H1 (cell line): ENCODE data around the gene PRICKLE2. TPM values are rescaled to one million over a fixed set of nuclear protein-coding genes. Genes with fewer than 3 reads are reported as not detected.

ENCODE experiments used
- CTCF ChIA-PET: fragments of 300-600 bp; sonication (Branson Sonifier 250); formaldehyde crosslinking; loops from one replicate; lab custom pipeline; 2021; ENCODE audit not compliant: partially characterized antibody; lab: Charles Lee
- POLR2A ChIA-PET: fragments of 300-600 bp; sonication (Branson Sonifier 250); formaldehyde crosslinking; loops from one replicate; lab custom pipeline; 2021; ENCODE audit warnings: inconsistent platforms; ENCODE audit not compliant: partially characterized antibody; lab: Charles Lee
- DNase-seq, 2 experiments: peaks; one replicate each; pipeline versions ENCODE4 v3.0.0 to v3.0.0-alpha.2; 2010 to 2022; ENCODE audit warnings: low spot score in 2 of 2, low read depth in 1 of 2, mixed read lengths in 1 of 2
- FAIRE-seq: peaks from 2 replicates; lab custom pipeline; 2011; peaks lifted over from hg19 to GRCh38; lab: Jason Lieb, UNC
- H2AFZ ChIP-seq: 2 replicates; pipeline ENCODE4 v1.8.1; 2012; ENCODE audit warnings: low read length, inconsistent platforms
- H2AK5ac ChIP-seq: 2 replicates; pipeline ENCODE4 v1.6.1; 2013; ENCODE audit warnings: low read depth, low read length
- H2BK120ac ChIP-seq: replicated peaks from 2 replicates; pipeline ENCODE3; 2013; ENCODE audit warnings: low read depth, low read length, inconsistent platforms
- H2BK12ac ChIP-seq: 2 replicates; pipeline ENCODE4 v1.6.1; 2013; ENCODE audit warnings: low read depth, low read length
- H2BK15ac ChIP-seq: 2 replicates; pipeline ENCODE4 v1.6.1; 2013; ENCODE audit warnings: low read length
- H2BK20ac ChIP-seq: 2 replicates; pipeline ENCODE4 v1.6.1; 2013; ENCODE audit warnings: low read length
- H2BK5ac ChIP-seq: 2 replicates; pipeline ENCODE4 v1.6.1; 2013; ENCODE audit warnings: low read depth, low read length
- H3K14ac ChIP-seq: 2 replicates; pipeline ENCODE4 v1.6.1; 2013; ENCODE audit warnings: inconsistent platforms; ENCODE audit not compliant: insufficient read length
- H3K18ac ChIP-seq: 2 replicates; pipeline ENCODE4 v1.6.1; 2013; ENCODE audit warnings: low read length; ENCODE audit errors: extremely low read depth
- H3K23ac ChIP-seq: 2 replicates; pipeline ENCODE4 v1.6.1; 2013; ENCODE audit warnings: inconsistent platforms; ENCODE audit not compliant: insufficient read length
- H3K23me2 ChIP-seq: 2 replicates; pipeline ENCODE4 v1.6.1; 2013; ENCODE audit warnings: low read depth, low read length
- H3K27ac ChIP-seq: 2 replicates; pipeline ENCODE4 v1.6.1; 2011; ENCODE audit warnings: low read depth, low read length, inconsistent platforms
- H3K27me3 ChIP-seq, 4 experiments: replicated peaks in 1 of 4; 1 replicate in 1 of 4; 2 replicates in 3 of 4; pipeline versions ENCODE4 v1.6.1 to v1.8.1; 2011 to 2013; ENCODE audit warnings: low read length in 3 of 4, mild to moderate bottlenecking in 3 of 4, inconsistent platforms in 2 of 4, mixed read lengths in 2 of 4, moderate library complexity in 1 of 4; ENCODE audit not compliant: control insufficient read depth in 3 of 4, insufficient read depth in 3 of 4; ENCODE audit errors: extremely low read depth in 1 of 4
- H3K36me3 ChIP-seq, 4 experiments: 2 replicates each; pipeline versions ENCODE4 v1.6.1 to v1.8.1; 2011 to 2013; ENCODE audit warnings: mild to moderate bottlenecking in 4 of 4, low read length in 3 of 4, moderate library complexity in 2 of 4, control low read depth in 1 of 4, inconsistent platforms in 1 of 4; ENCODE audit not compliant: insufficient read depth in 4 of 4, control insufficient read depth in 2 of 4
- H3K4ac ChIP-seq: replicated peaks from 2 replicates; pipeline ENCODE3; 2013; ENCODE audit warnings: low read length, low read depth, mixed read lengths, inconsistent platforms; ENCODE audit not compliant: insufficient read length
- H3K4me1 ChIP-seq, 4 experiments: replicated peaks in 1 of 4; 1 replicate in 1 of 4; 2 replicates in 3 of 4; pipeline versions ENCODE4 v1.6.1 to v1.8.1; 2011 to 2013; ENCODE audit warnings: low read length in 3 of 4, inconsistent platforms in 2 of 4, mixed read lengths in 1 of 4; ENCODE audit not compliant: insufficient read depth in 4 of 4, control insufficient read depth in 3 of 4
- H3K4me2 ChIP-seq, 2 experiments: 2 replicates each; pipeline versions ENCODE4 v1.6.1 to v1.8.1; 2011 to 2013; ENCODE audit warnings: low read depth in 2 of 2, low read length in 2 of 2, control low read depth in 1 of 2, inconsistent platforms in 1 of 2, mild to moderate bottlenecking in 1 of 2; ENCODE audit not compliant: insufficient read depth in 1 of 2
- H3K4me3 ChIP-seq, 4 experiments: fragments of 200-600, 300-600 bp in 1 of 4; sonication (generic), shearing (Covaris generic), sonication (Bioruptor Twin) in 1 of 4; 2 replicates each; pipeline versions ENCODE4 v1.5.1 to v1.8.1; 2011 to 2016; ENCODE audit warnings: low read length in 4 of 4, low read depth in 3 of 4, control low read depth in 2 of 4, inconsistent platforms in 2 of 4, mild to moderate bottlenecking in 2 of 4, mixed read lengths in 1 of 4, moderate library complexity in 1 of 4; ENCODE audit not compliant: insufficient read depth in 2 of 4; ENCODE audit errors: extremely low read depth in 1 of 4
- H3K56ac ChIP-seq: replicated peaks from 2 replicates; pipeline ENCODE3; 2013; ENCODE audit warnings: low read depth, mild to moderate bottlenecking, mixed read lengths, low read length, inconsistent platforms; ENCODE audit not compliant: insufficient read length
- H3K79me1 ChIP-seq: 2 replicates; pipeline ENCODE4 v1.6.1; 2013; ENCODE audit warnings: low read depth, low read length, control low read depth
- H3K79me2 ChIP-seq, 2 experiments: 2 replicates each; pipeline versions ENCODE4 v1.6.1 to v1.8.1; 2012 to 2013; ENCODE audit warnings: low read length in 2 of 2, mild to moderate bottlenecking in 2 of 2, inconsistent platforms in 1 of 2; ENCODE audit not compliant: insufficient read depth in 2 of 2, control insufficient read depth in 1 of 2
- H3K9ac ChIP-seq, 4 experiments: replicated peaks in 1 of 4; 1 replicate in 1 of 4; 2 replicates in 3 of 4; pipeline versions ENCODE4 v1.6.1 to v1.8.1; 2011 to 2013; ENCODE audit warnings: low read depth in 3 of 4, low read length in 3 of 4, control low read depth in 2 of 4, mild to moderate bottlenecking in 2 of 4, moderate library complexity in 2 of 4, inconsistent platforms in 1 of 4; ENCODE audit errors: extremely low read depth in 1 of 4
- H3K9me3 ChIP-seq, 2 experiments: 2 replicates each; pipeline versions ENCODE4 v1.6.1 to v1.8.1; 2012 to 2013; ENCODE audit warnings: mild to moderate bottlenecking in 2 of 2, moderate library complexity in 2 of 2, control low read depth in 1 of 2, inconsistent platforms in 1 of 2, low read depth in 1 of 2, low read length in 1 of 2, mixed read lengths in 1 of 2; ENCODE audit not compliant: insufficient read depth in 2 of 2
- H4K20me1 ChIP-seq, 2 experiments: replicated peaks in 1 of 2; 2 replicates each; pipeline versions ENCODE3 to v1.8.1; 2011 to 2013; ENCODE audit warnings: inconsistent platforms in 2 of 2, low read length in 2 of 2, mild to moderate bottlenecking in 1 of 2; ENCODE audit not compliant: insufficient read depth in 2 of 2, control insufficient read depth in 1 of 2
- H4K5ac ChIP-seq: 2 replicates; pipeline ENCODE4 v1.6.1; 2013; ENCODE audit warnings: low read length, low read depth, mixed read lengths, inconsistent platforms; ENCODE audit not compliant: insufficient read length
- H4K8ac ChIP-seq: 2 replicates; pipeline ENCODE4 v1.8.0; 2013; ENCODE audit warnings: mild to moderate bottlenecking, moderate library complexity, low read length, inconsistent platforms; ENCODE audit not compliant: insufficient read depth; ENCODE audit errors: extremely low read depth
- H4K91ac ChIP-seq: replicated peaks from 2 replicates; pipeline ENCODE3; 2013; ENCODE audit warnings: low read length, mixed read lengths, inconsistent platforms; ENCODE audit not compliant: insufficient read length
- BACH1 ChIP-seq: IDR thresholded peaks from 2 replicates; pipeline ENCODE4 v1.6.1; 2012; ENCODE audit warnings: low read length, improper control_type of control experiment
- BRCA1 ChIP-seq: IDR thresholded peaks from 2 replicates; pipeline ENCODE4 v1.6.1; 2012; ENCODE audit warnings: low read depth, low read length, improper control_type of control experiment
- CHD1 ChIP-seq: IDR thresholded peaks from 2 replicates; pipeline ENCODE4 v1.6.1; 2012; ENCODE audit warnings: low read depth, low read length, improper control_type of control experiment
- CTBP2 ChIP-seq: IDR thresholded peaks from 2 replicates; pipeline ENCODE4 v1.7.0; 2011; ENCODE audit warnings: borderline replicate concordance, mild to moderate bottlenecking, moderate library complexity, mixed read lengths, low read length; ENCODE audit not compliant: insufficient read depth, insufficient read length
- HDAC6 ChIP-seq: IDR thresholded peaks from one replicate; pipeline ENCODE4 v1.7.1; 2012; ENCODE audit warnings: low read depth, mild to moderate bottlenecking, inconsistent platforms, low read length, moderate library complexity
- JUND ChIP-seq: IDR thresholded peaks from 2 replicates; pipeline ENCODE4 v1.6.1; 2011; ENCODE audit warnings: mild to moderate bottlenecking, improper control_type of control experiment, low read length
- SP2 ChIP-seq: IDR thresholded peaks from 2 replicates; pipeline ENCODE4 v1.6.1; 2012; ENCODE audit warnings: mild to moderate bottlenecking, low read length, inconsistent platforms
- SP4 ChIP-seq: IDR thresholded peaks from 2 replicates; pipeline ENCODE4 v1.6.1; 2012; ENCODE audit warnings: low read length, inconsistent platforms
- WGBS, 2 experiments: shearing (Covaris generic) in 1 of 2; methylation state at CpG; one replicate each; pipeline versions ENCODE4 v1.1.6 to v1.1.7; 2013 to 2015; ENCODE audit warnings: low lambda C conversion rate in 2 of 2, mixed read lengths in 2 of 2, inconsistent platforms in 1 of 2, low coverage in 1 of 2, missing lambda C conversion rate in 1 of 2; ENCODE audit not compliant: insufficient replicate concordance in 2 of 2, insufficient coverage in 1 of 2, insufficient read length in 1 of 2; ENCODE audit errors: extremely low coverage in 1 of 2, missing lambda C conversion rate in 1 of 2; 5-methylcytosine and 5-hydroxymethylcytosine counted together
- polyA plus RNA-seq, 7 experiments: library from polyadenylated mRNA; depleted of rRNA in 3 of 7; stranded (reverse) in 5 of 7; unstranded in 2 of 7; fragments of >200 nt in 5 of 7; fragments of 200-250 nt in 2 of 7; gene quantifications; 1 replicate in 5 of 7; 2 replicates in 1 of 7; 4 replicates in 1 of 7; pipeline versions ENCODE4 v1.2.1 to v1.2.3, GENCODE V29; 2011 to 2013; ENCODE audit warnings: missing spikeins in 2 of 7, mixed read lengths in 2 of 7
- total RNA-seq: library from RNA; stranded (reverse); fragmentation: NEBNext Ultra II Directional; extraction: Animal tissue kit (Norgen Biotek cat#: 25700); gene quantifications from 2 replicates; pipeline ENCODE4 v1.2.1, GENCODE V29; 2021

The PRICKLE2 gene
- total and polyA plus RNA-seq, 2 of the 8 experiments (the other 6 are each of a cell fraction or from before 2014, with no cell fraction given) = 2.9 to 8.0 TPM

GRCh38 chr3:64151342-64151871 lies 73.9 kb downstream of the PRICKLE2 start:
- H2BK20ac ChIP-seq = no peak overlapping the region
- no peak overlapping the region for H2BK120ac ChIP-seq
- no peaks in the 10 kb centered on the region for H3K79me2 ChIP-seq
- H3K4me1 ChIP-seq = no peaks in the 10 kb centered on the region; a peak in 3 of 7 replicates
- H2BK5ac ChIP-seq = no peak overlapping the region
- H3K14ac ChIP-seq = no peak overlapping the region
- H3K56ac ChIP-seq = no peak overlapping the region
- no peak overlapping the region for H3K4me3 ChIP-seq
- H3K9ac ChIP-seq = no peak overlapping the region
- WGBS, 2 experiments = 92% methylated on average over 5 of the region's 5 CpGs; no CpG with 5 or more reads in 1 of the 2 experiments
- no peak overlapping the region for H3K23ac ChIP-seq
- H3K79me1 ChIP-seq = no peaks in the 10 kb centered on the region
- H4K8ac ChIP-seq = no peak overlapping the region
- H2BK12ac ChIP-seq = no peak overlapping the region
- H3K27ac ChIP-seq = no peak overlapping the region
- no peak overlapping the region for H3K4ac ChIP-seq
- H3K36me3 ChIP-seq = peaks cover 0 to 4% (median 0%) of the 10 kb centered on the region in 4 experiments; a peak in 3 of 8 replicates
- H4K20me1 ChIP-seq = no peaks in the 10 kb centered on the region
- no peak overlapping the region for H2AFZ ChIP-seq
- no peak for DNase-seq
- no peak for FAIRE-seq
- H2AK5ac ChIP-seq = no peak overlapping the region
- H3K18ac ChIP-seq = no peak overlapping the region
- H3K4me2 ChIP-seq = no peak overlapping the region
- H3K9me3 ChIP-seq = no peaks in the 10 kb centered on the region
- ChIA-PET CTCF (interaction anchor here (0.7 to 1.0 kb wide), 2 partner anchors 12 to 123 kb away, joined by 3 to 5 read pairs; no protein-coding TSS in a partner anchor), POLR2A (no interaction called here)
- no peak overlapping the region for H4K91ac ChIP-seq
- H3K27me3 ChIP-seq = no peaks in the 10 kb centered on the region
- no peak overlapping the region for H4K5ac ChIP-seq
- no peaks in the 10 kb centered on the region for H3K23me2 ChIP-seq
- H2BK15ac ChIP-seq = no peak overlapping the region
- TF ChIP-seq CHD1 (no peak), BACH1 (no peak), HDAC6 (no peak), CTBP2 (no peak), SP2 (no peak), JUND (no peak), SP4 (no peak), BRCA1 (no peak)
